Tibial artery (tissue), 4 donors: ENCODE measurements around the gene SYNJ2.

Experiments
- DNase-seq, 2 donors: peaks; one replicate each; pipeline ENCODE4 v3.0.0-alpha.2; 2019
- H3K27ac ChIP-seq, 2 donors: fragments of 200-600 bp; sonication (generic) in 1 of 2; 1 replicate in 1 of 2; 2 replicates in 1 of 2; pipeline ENCODE4 v1.5.1; 2018 to 2019; ENCODE audit warnings: mild to moderate bottlenecking in 1 of 2
- H3K27me3 ChIP-seq, 2 donors: fragments of 200-600 bp; sonication (generic) in 1 of 2; one replicate each; pipeline versions ENCODE4 v1.5.1 to v1.6.0; 2016 to 2019
- H3K36me3 ChIP-seq, 3 donors: fragments of 200-600 bp; sonication (generic) in 2 of 3; one replicate each; pipeline ENCODE4 v1.5.1; 2016 to 2019; ENCODE audit warnings: mild to moderate bottlenecking in 2 of 3
- H3K4me1 ChIP-seq, 4 donors: fragments of 200-600 bp; sonication (generic) in 2 of 4; 1 replicate in 3 of 4; 2 replicates in 1 of 4; pipeline ENCODE4 v1.5.1; 2016 to 2019
- H3K4me3 ChIP-seq, 2 donors: fragments of 200-600 bp; sonication (generic) in 1 of 2; 1 replicate in 1 of 2; 2 replicates in 1 of 2; pipeline ENCODE4 v1.5.1; 2018 to 2019; ENCODE audit warnings: mild to moderate bottlenecking in 2 of 2
- H3K9me3 ChIP-seq, 3 donors: fragments of 200-600 bp; sonication (generic) in 1 of 3; one replicate each; pipeline ENCODE4 v1.5.1; 2016 to 2019
- CTCF ChIP-seq, 2 experiments: fragments of 200-600 bp in 1 of 2; fragments of 450-650 bp in 1 of 2; IDR thresholded peaks; one replicate each; pipeline ENCODE4 v1.5.1; 2017 to 2019; ENCODE audit warnings: antibody characterized with exemption in 2 of 2, mild to moderate bottlenecking in 1 of 2, moderate library complexity in 1 of 2
- intact Hi-C: fragments of 100-400 bp; cut with DNase I; formaldehyde crosslinking; loops from one replicate; pipeline ENCODE4 v1.15.0; 2023; ENCODE audit warnings: low total_unique reads

The SYNJ2 gene

DNA sequence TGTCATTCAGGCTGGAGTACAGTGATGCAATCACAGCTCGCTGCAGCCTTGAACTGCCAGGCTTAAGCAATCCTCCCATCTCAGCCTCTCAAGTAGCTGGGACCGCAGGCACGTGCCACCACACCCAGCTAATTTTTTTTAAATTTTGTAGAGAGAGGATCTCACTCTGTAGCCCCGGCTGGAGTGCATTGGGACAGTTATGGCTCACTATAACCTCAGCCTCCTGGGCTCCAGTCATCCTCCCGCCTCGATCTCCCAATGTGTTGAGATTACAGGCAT is 99.9 kb downstream of the SYNJ2 start:
- H3K4me1 ChIP-seq: peaks cover 0 to 9% (median 7%) of the 10 kb centered on the region in 4 donors
- intact Hi-C loops: no loop called here
- H3K9me3 ChIP-seq: no peaks in the 10 kb centered on the region
- H3K27ac ChIP-seq: no peak overlapping the region
- no peak for DNase-seq
- H3K36me3 ChIP-seq: peaks cover 62 to 92% (median 67%) of the 10 kb centered on the region in 3 donors
- H3K4me3 ChIP-seq: no peak overlapping the region
- H3K27me3 ChIP-seq: no peaks in the 10 kb centered on the region
- TF ChIP-seq CTCF (IDR thresholded peaks at IDR 0.05): no peak

DNA sequence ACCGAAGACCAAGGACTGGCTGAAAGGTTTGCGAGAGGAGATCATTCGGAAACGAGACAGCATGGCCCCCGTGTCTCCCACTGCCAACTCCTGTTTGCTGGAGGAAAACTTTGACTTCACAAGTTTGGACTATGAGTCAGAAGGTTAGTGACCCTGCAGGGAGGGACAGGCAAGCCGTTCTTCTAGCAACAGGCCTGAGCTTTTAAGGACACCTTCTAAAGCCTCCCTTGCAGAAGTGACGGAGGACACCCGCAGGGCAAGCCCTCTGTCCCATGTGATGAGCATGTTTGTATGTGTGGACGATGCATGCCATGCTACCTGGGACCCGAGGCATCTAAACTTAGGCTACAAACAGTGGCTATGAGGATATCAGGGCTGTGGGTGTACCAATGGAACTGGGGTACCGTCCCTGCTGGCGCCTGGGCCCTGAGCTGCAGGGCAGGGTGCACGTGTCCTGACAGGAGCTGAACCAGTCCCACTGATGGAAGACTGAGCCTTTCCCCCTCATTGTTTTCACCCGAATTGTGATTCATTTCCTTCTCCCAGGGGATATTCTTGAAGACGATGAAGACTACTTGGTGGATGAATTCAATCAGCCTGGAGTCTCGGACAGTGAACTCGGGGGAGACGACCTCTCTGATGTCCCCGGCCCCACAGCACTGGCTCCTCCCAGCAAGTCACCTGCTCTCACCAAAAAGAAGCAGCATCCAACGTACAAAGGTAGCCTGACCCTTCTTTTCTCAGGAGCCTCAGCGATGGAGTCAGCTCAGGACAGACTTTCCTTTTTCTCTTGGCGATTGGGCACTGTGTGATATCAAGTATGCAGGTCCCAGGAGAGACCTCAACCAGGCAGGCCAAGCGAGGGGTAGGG is 102.0 kb downstream of the SYNJ2 start:
- Histone ChIP-seq H3K27me3 (no peaks in the 10 kb centered on the region), H3K36me3 (peaks cover 42 to 79% (median 48%) of the 10 kb centered on the region in 3 donors), H3K4me3 (no peak overlapping the region), H3K4me1 (peaks cover 0 to 30% (median 12%) of the 10 kb centered on the region in 4 donors), H3K9me3 (no peaks in the 10 kb centered on the region), H3K27ac (no peak overlapping the region)
- TF ChIP-seq CTCF (IDR thresholded peaks at IDR 0.05): no peak
- DNase-seq: no peak
- intact Hi-C loops: no loop called here

- no peak for TF ChIP-seq CTCF (IDR thresholded peaks at IDR 0.05)
- Histone ChIP-seq H3K4me1 (peaks cover 0 to 33% (median 12%) of the 10 kb centered on the region in 4 donors), H3K9me3 (no peaks in the 10 kb centered on the region), H3K27ac (peak overlapping the region; percentile 80 to 88), H3K27me3 (no peaks in the 10 kb centered on the region), H3K36me3 (peaks cover 32 to 75% (median 43%) of the 10 kb centered on the region in 3 donors), H3K4me3 (no peak overlapping the region)
- DNase-seq: no peak
- intact Hi-C loops: loop anchor here (5.0 kb wide), 1 partner anchor 763 kb away; the partner anchor contains the start of gene TMEM242
Observed at GRCh38 chr6:158085261-158086053, 103.8 kb downstream of the SYNJ2 start.

DNA sequence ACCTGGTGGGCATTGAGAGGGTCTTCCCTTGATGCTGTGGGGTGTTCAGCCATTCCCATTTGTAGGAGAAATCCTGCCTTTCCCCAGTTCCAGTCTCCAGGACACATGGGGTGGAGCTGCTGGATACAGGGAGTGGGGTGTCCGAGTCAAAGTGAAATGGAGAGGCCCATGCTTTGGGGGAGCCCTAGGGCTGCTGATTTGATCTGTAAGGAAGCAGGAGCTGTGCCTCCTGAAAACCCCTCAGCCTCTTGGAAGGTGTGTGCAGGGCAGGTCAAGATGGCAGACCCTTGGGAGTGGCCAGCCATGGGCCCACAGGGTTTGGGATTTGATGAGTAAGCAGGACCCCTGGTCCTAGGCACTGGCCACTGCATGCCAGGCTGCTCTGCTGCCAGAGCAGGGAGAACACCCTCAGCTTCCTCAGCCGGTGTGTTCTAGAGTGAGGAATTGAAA is 104.4 kb downstream of the SYNJ2 start:
- Histone ChIP-seq H3K27ac (peak overlapping the region; percentile 80 to 88), H3K4me1 (peaks cover 0 to 33% (median 12%) of the 10 kb centered on the region in 4 donors), H3K4me3 (peak overlapping the region in 1 of 2 donors; percentile 33), H3K27me3 (no peaks in the 10 kb centered on the region), H3K36me3 (peaks cover 30 to 72% (median 39%) of the 10 kb centered on the region in 3 donors), H3K9me3 (no peaks in the 10 kb centered on the region)
- TF ChIP-seq CTCF (IDR thresholded peaks at IDR 0.05): no peak
- no peak for DNase-seq
- intact Hi-C loops: loop anchor here (5.0 kb wide), 1 partner anchor 764 kb away; the partner anchor contains the start of gene TMEM242

DNA sequence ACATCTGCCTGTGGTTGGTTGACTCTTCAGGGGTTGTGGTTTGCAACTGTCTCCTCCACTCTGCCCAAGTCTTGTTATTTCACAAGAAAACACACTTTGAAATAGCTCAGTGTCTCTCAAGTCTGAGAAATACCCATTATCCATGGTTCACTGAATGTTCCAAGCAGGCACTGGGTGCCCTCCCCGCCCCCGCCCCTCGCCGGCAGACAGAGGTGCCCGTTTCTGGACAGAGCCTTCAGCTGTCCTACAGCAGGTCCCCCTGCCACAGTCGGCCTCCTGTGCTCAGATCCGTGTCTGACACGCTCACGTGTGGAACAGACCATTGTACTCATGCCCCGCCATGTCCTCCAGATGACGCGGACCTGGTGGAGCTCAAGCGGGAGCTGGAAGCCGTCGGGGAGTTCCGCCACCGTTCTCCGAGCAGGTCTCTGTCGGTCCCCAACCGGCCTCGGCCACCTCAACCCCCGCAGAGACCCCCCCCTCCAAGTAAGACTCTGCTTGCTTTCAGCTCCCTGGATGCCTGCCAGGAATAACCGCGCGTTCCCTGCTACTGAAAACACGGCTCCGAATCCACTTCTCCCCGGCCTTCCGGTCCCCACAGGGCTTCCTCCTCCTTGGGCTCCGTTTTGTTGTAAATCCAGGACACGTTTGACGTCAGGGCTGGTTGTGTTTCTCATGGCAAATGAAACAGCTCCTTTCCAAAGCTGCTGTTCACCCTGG is 105.0 kb downstream of the SYNJ2 start:
- Histone ChIP-seq H3K27ac (peak overlapping the region; percentile 80 to 88), H3K27me3 (no peaks in the 10 kb centered on the region), H3K4me3 (peak overlapping the region; percentile 12 to 33), H3K36me3 (peaks cover 25 to 72% (median 35%) of the 10 kb centered on the region in 3 donors), H3K9me3 (no peaks in the 10 kb centered on the region), H3K4me1 (peaks cover 0 to 33% (median 12%) of the 10 kb centered on the region in 4 donors)
- peak; percentile 74 to 95 for DNase-seq
- intact Hi-C loops: loop anchor here (5.0 kb wide), 1 partner anchor 764 kb away; the partner anchor contains the start of gene TMEM242
- TF ChIP-seq CTCF (IDR thresholded peaks at IDR 0.05): no peak
